ENCODE results near the gene PCYT1B. TPM values are rescaled to one million over a fixed set of nuclear protein-coding genes. Genes with fewer than 3 reads are reported as not detected.

The PCYT1B gene
- total and polyA plus RNA-seq, 2 donors (not counting 1 experiment from before 2014, with no cell fraction given): not detected

DNA sequence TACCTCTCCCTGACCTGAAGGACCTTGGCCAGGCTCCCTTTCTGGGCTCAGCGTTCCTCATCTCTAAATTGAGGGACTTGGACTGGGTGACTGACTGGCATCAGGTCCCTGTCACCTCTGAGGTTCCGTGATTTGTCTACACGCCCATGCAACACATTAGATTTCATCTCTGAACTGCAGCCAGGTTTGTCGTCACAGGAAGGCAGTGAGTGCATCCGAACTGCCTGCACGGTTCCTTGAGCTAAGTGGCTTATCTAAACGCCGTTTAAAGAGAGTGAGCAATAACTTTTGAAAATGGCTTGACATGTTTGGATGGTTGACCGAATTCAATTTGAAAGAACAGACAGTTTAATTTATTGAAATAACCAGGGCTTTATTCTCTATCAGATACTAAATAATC lies 70.1 kb downstream of the PCYT1B start:
- Histone ChIP-seq H3K9ac (ENCODE audit: low read length) (no peak overlapping the region), H4K20me1 (ENCODE audit: control insufficient read depth, insufficient read depth, low read length, poor library complexity, severe bottlenecking) (no peaks in the 10 kb centered on the region), H3K4me3 (ENCODE audit: control extremely low read depth in 1 of 5, extremely low read depth in 1 of 5, insufficient read depth in 1 of 5, low read depth in 2 of 5, low read length in 4 of 5) (no peak overlapping the region), H3K27ac (ENCODE audit: low read length in 2 of 2) (no peak overlapping the region), H3K79me2 (ENCODE audit: control insufficient read depth, insufficient read depth, low read length) (no peaks in the 10 kb centered on the region), H3K4me2 (replicated peaks; ENCODE audit: low read depth, low read length, poor library complexity, severe bottlenecking) (no peak overlapping the region), H3K9me3 (ENCODE audit: control extremely low read depth in 1 of 3, control insufficient read depth in 2 of 3, insufficient read depth in 1 of 3, low read length in 2 of 3) (no peaks in the 10 kb centered on the region), H3K4me1 (ENCODE audit: control insufficient read depth in 2 of 2, insufficient read depth in 2 of 2, low read length in 2 of 2) (no peaks in the 10 kb centered on the region), H3K27me3 (replicated peaks in 1 of 4; ENCODE audit: control extremely low read depth in 1 of 4, control insufficient read depth in 3 of 4, insufficient read depth in 4 of 4, low read length in 3 of 4) (no peaks in the 10 kb centered on the region), H3K36me3 (replicated peaks in 1 of 2; ENCODE audit: control extremely low read depth in 1 of 2, control insufficient read depth in 1 of 2, extremely low read depth in 1 of 2, insufficient read depth in 2 of 2, low read length in 1 of 2) (no peaks in the 10 kb centered on the region), H2AFZ (ENCODE audit: insufficient read depth, low read depth, low read length, poor library complexity, severe bottlenecking) (no peak overlapping the region)
- ATAC-seq (ENCODE audit: low read depth): no peak
- DNase-seq: no peak
- ChIA-PET CTCF (no interaction called here), POLR2A (no interaction called here)
- no peaks in the 10 kb centered on the region for H3K27me3 Mint-ChIP-seq
- no peak overlapping the region for H3K4me3 Mint-ChIP-seq
- H3K4me1 Mint-ChIP-seq: no peaks in the 10 kb centered on the region
- no peak overlapping the region for H3K27ac Mint-ChIP-seq
- intact Hi-C loops (cut with micrococcal nuclease): no loop called here
- WGBS (ENCODE audit: insufficient coverage): 100% methylated on average over 2 of the region's 9 CpGs
- H3K9me3 Mint-ChIP-seq (ENCODE audit: insufficient read depth): no peaks in the 10 kb centered on the region
- TF ChIP-seq, protein P1, sequence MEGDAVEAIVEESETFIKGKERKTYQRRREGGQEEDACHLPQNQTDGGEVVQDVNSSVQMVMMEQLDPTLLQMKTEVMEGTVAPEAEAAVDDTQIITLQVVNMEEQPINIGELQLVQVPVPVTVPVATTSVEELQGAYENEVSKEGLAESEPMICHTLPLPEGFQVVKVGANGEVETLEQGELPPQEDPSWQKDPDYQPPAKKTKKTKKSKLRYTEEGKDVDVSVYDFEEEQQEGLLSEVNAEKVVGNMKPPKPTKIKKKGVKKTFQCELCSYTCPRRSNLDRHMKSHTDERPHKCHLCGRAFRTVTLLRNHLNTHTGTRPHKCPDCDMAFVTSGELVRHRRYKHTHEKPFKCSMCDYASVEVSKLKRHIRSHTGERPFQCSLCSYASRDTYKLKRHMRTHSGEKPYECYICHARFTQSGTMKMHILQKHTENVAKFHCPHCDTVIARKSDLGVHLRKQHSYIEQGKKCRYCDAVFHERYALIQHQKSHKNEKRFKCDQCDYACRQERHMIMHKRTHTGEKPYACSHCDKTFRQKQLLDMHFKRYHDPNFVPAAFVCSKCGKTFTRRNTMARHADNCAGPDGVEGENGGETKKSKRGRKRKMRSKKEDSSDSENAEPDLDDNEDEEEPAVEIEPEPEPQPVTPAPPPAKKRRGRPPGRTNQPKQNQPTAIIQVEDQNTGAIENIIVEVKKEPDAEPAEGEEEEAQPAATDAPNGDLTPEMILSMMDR (IDR thresholded peaks at IDR 0.05): no peak
- no peak for TF ChIP-seq EZH2 (IDR thresholded peaks at IDR 0.05; ENCODE audit: borderline replicate concordance, insufficient read depth, low read depth, low read length, poor library complexity, severe bottlenecking)

DNA sequence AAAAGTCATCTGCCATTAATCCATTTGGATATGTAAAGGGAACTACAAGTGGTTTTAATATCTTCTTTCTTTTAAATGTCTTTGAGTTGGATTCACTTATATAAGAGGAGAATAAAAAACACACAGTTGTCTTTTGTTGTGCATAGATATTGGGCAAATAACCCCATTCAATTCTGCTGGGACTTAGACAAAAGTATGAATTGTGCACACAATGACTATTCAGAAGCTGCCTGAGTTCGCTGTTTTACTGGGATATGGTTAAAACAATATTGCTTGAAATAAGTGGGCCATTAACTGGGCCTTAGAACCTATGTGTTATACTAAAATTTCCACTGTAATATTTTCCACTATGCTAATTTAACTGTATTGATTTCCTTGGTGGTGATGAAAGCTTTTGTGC lies 71.7 kb downstream of the PCYT1B start:
- H3K4me1 ChIP-seq (ENCODE audit: control insufficient read depth in 2 of 2, insufficient read depth in 2 of 2, low read length in 2 of 2): no peaks in the 10 kb centered on the region
- DNase-seq (no peak), ATAC-seq (ENCODE audit: low read depth) (no peak)
- H3K4me3 Mint-ChIP-seq: no peak overlapping the region
- no peaks in the 10 kb centered on the region for H3K79me2 ChIP-seq (ENCODE audit: control insufficient read depth, insufficient read depth, low read length)
- no peak overlapping the region for H3K4me2 ChIP-seq (replicated peaks; ENCODE audit: low read depth, low read length, poor library complexity, severe bottlenecking)
- no peak overlapping the region for H3K27ac ChIP-seq (ENCODE audit: low read length in 2 of 2)
- H4K20me1 ChIP-seq (ENCODE audit: control insufficient read depth, insufficient read depth, low read length, poor library complexity, severe bottlenecking): no peaks in the 10 kb centered on the region
- H2AFZ ChIP-seq (ENCODE audit: insufficient read depth, low read depth, low read length, poor library complexity, severe bottlenecking): no peak overlapping the region
- CTCF ChIA-PET: no interaction called here
- H3K9me3 Mint-ChIP-seq (ENCODE audit: insufficient read depth): no peaks in the 10 kb centered on the region
- H3K9me3 ChIP-seq (ENCODE audit: control extremely low read depth in 1 of 3, control insufficient read depth in 2 of 3, insufficient read depth in 1 of 3, low read length in 2 of 3): no peaks in the 10 kb centered on the region
- no peak overlapping the region for H3K27ac Mint-ChIP-seq
- no CpG with 5 or more reads among the region's 1 CpG for WGBS (ENCODE audit: insufficient coverage)
- no peak overlapping the region for H3K4me3 ChIP-seq (ENCODE audit: control extremely low read depth in 1 of 5, extremely low read depth in 1 of 5, insufficient read depth in 1 of 5, low read depth in 2 of 5, low read length in 4 of 5)
- TF ChIP-seq EZH2 (IDR thresholded peaks at IDR 0.05; ENCODE audit: borderline replicate concordance, insufficient read depth, low read depth, low read length, poor library complexity, severe bottlenecking): no peak
- TF ChIP-seq, protein P1 (IDR thresholded peaks at IDR 0.05): no peak
- POLR2A ChIA-PET: no interaction called here
- H3K36me3 ChIP-seq (replicated peaks in 1 of 2; ENCODE audit: control extremely low read depth in 1 of 2, control insufficient read depth in 1 of 2, extremely low read depth in 1 of 2, insufficient read depth in 2 of 2, low read length in 1 of 2): no peaks in the 10 kb centered on the region
- no peaks in the 10 kb centered on the region for H3K27me3 Mint-ChIP-seq
- intact Hi-C loops (cut with micrococcal nuclease): no loop called here
- H3K9ac ChIP-seq (ENCODE audit: low read length): no peak overlapping the region
- H3K4me1 Mint-ChIP-seq: no peaks in the 10 kb centered on the region
- no peaks in the 10 kb centered on the region for H3K27me3 ChIP-seq (replicated peaks in 1 of 4; ENCODE audit: control extremely low read depth in 1 of 4, control insufficient read depth in 3 of 4, insufficient read depth in 4 of 4, low read length in 3 of 4)

All from B cell (primary cell).